HCT116 (cell line): Measurements from ENCODE around the gene TIMM17A. TPM values are rescaled to one million over a fixed set of nuclear protein-coding genes. Genes with fewer than 3 reads are reported as not detected.

Source experiments
- ATAC-seq: fragments of 200-7000 bp; cut with Tn5 transposase; 2 replicates; pipeline ENCODE4 v1.9.1; 2020; ENCODE audit warnings: mild to moderate bottlenecking, moderate library complexity
- BruUV-seq: library from RNA; stranded (reverse); fragments of 400-500 nt; replicated peaks from 2 replicates; lab custom pipeline; 2021; lab: Mats Ljungman, UMichigan
- CTCF ChIA-PET: fragments of 300-600 bp; sonication (Branson Sonifier 250); formaldehyde crosslinking; loops from one replicate; lab custom pipeline; 2021; ENCODE audit warnings: antibody characterized with exemption; lab: Charles Lee
- POLR2A ChIA-PET: fragments of 300-600, 350-600 bp; sonication (Branson Sonifier 250); formaldehyde crosslinking; loops from one replicate; lab custom pipeline; 2021; ENCODE audit warnings: antibody characterized with exemption; lab: Charles Lee
- RAD21 ChIA-PET, 2 experiments: fragments of 300-600 bp; sonication (Branson Sonifier 250); formaldehyde crosslinking; loops; one replicate each; lab custom pipeline; 2023; ENCODE audit warnings: low total read pairs in 2 of 2; ENCODE audit not compliant: uncharacterized antibody in 2 of 2, unreplicated experiment in 2 of 2, low non-redundant PET in 1 of 2; lab: Charles Lee
- DNase-seq: peaks from one replicate; pipeline ENCODE4 v3.0.0-alpha.2; 2010; ENCODE audit warnings: low read depth, low spot score
- H2AFZ ChIP-seq: fragments of 200-600 bp; shearing (Covaris generic), sonication (generic); 2 replicates; pipeline ENCODE4 v1.6.1; 2017; ENCODE audit warnings: low read depth, mixed run types, mixed read lengths, antibody characterized with exemption, low read length; ENCODE audit not compliant: poor library complexity, severe bottlenecking
- H3K27ac ChIP-seq: 2 replicates; pipeline ENCODE4 v1.5.1; 2012; ENCODE audit warnings: low read depth, low read length
- H3K27me3 ChIP-seq: fragments of 200-600 bp; sonication (generic); 2 replicates; pipeline ENCODE4 v1.6.1; 2016; ENCODE audit warnings: mixed run types, low read length, mixed read lengths; ENCODE audit not compliant: insufficient read depth
- H3K36me3 ChIP-seq, 2 experiments: fragments of 200-500 bp in 1 of 2; fragments of 200-600 bp in 1 of 2; sonication (Bioruptor generic) in 1 of 2; sonication (generic) in 1 of 2; 2 replicates each; pipeline versions ENCODE4 v1.5.1 to v1.6.1; 2014 to 2016; ENCODE audit warnings: low read length in 2 of 2, inconsistent platforms in 1 of 2, mixed read lengths in 1 of 2, mixed run types in 1 of 2; ENCODE audit not compliant: insufficient read depth in 2 of 2, control insufficient read depth in 1 of 2
- H3K4me1 ChIP-seq, 2 experiments: fragments of 200-600 bp in 1 of 2; sonication (generic) in 1 of 2; 2 replicates each; pipeline versions ENCODE4 v1.5.1 to v1.6.1; 2012 to 2017; ENCODE audit warnings: low read length in 2 of 2, inconsistent platforms in 1 of 2, mild to moderate bottlenecking in 1 of 2, mixed read lengths in 1 of 2, mixed run types in 1 of 2, moderate library complexity in 1 of 2; ENCODE audit not compliant: insufficient read depth in 2 of 2, control insufficient read depth in 1 of 2
- H3K4me2 ChIP-seq: fragments of 200-600 bp; sonication (generic); 2 replicates; pipeline ENCODE4 v1.6.1; 2017; ENCODE audit warnings: mixed run types, low read length, mixed read lengths
- H3K4me3 ChIP-seq, 2 experiments: fragments of 200-600 bp in 1 of 2; sonication (generic) in 1 of 2; replicated peaks in 1 of 2; 2 replicates each; pipeline ENCODE4 v1.5.1; 2011 to 2016; ENCODE audit warnings: low read length in 2 of 2, control low read depth in 1 of 2, low read depth in 1 of 2, mild to moderate bottlenecking in 1 of 2, mixed read lengths in 1 of 2, mixed run types in 1 of 2
- H3K79me2 ChIP-seq: fragments of 200-600 bp; sonication (generic); 2 replicates; pipeline ENCODE4 v1.6.1; 2017; ENCODE audit warnings: mild to moderate bottlenecking, mixed run types, low read length, moderate library complexity, mixed read lengths; ENCODE audit not compliant: insufficient read depth
- H3K9ac ChIP-seq: fragments of 200-600 bp; sonication (generic); 2 replicates; pipeline ENCODE4 v1.6.1; 2016; ENCODE audit warnings: low read length, mixed read lengths
- H3K9me2 ChIP-seq: fragments of 200-600 bp; sonication (generic), shearing (Covaris generic); 2 replicates; pipeline ENCODE4 v1.6.1; 2017; ENCODE audit warnings: mixed run types, mild to moderate bottlenecking, moderate library complexity; ENCODE audit not compliant: insufficient read depth
- H3K9me3 ChIP-seq, 2 experiments: fragments of 200-500 bp in 1 of 2; fragments of 200-600 bp in 1 of 2; sonication (Bioruptor generic) in 1 of 2; sonication (generic) in 1 of 2; 2 replicates each; pipeline ENCODE4 v1.6.1; 2014 to 2017; ENCODE audit warnings: low read length in 2 of 2, mixed read lengths in 2 of 2, inconsistent platforms in 1 of 2, low read depth in 1 of 2, mild to moderate bottlenecking in 1 of 2, mixed run types in 1 of 2, moderate library complexity in 1 of 2; ENCODE audit not compliant: control insufficient read depth in 1 of 2, insufficient read depth in 1 of 2
- H4K20me1 ChIP-seq: fragments of 200-600 bp; sonication (generic), shearing (Covaris generic); 2 replicates; pipeline ENCODE4 v1.6.1; 2017; ENCODE audit warnings: mixed run types, mild to moderate bottlenecking, moderate library complexity; ENCODE audit not compliant: insufficient read depth
- EGR1 ChIP-seq: IDR thresholded peaks from 2 replicates; pipeline ENCODE4 v1.6.1; 2012; ENCODE audit warnings: low read depth
- ELF1 ChIP-seq: IDR thresholded peaks from 2 replicates; pipeline ENCODE4 v1.6.1; 2012; ENCODE audit warnings: low read depth, borderline replicate concordance
- EZH2 ChIP-seq: fragments of 200-600 bp; sonication (generic); IDR thresholded peaks from 2 replicates; pipeline ENCODE4 v1.6.1; 2017; ENCODE audit warnings: antibody characterized with exemption, mixed run types
- FOSL1 ChIP-seq: IDR thresholded peaks from 2 replicates; pipeline ENCODE4 v1.6.1; 2012; ENCODE audit warnings: low read depth
- RAD21 ChIP-seq: IDR thresholded peaks from 2 replicates; pipeline ENCODE4 v1.6.1; 2012; ENCODE audit warnings: low read depth, mild to moderate bottlenecking
- SIN3A ChIP-seq: IDR thresholded peaks from 2 replicates; pipeline ENCODE4 v1.6.1; 2012; ENCODE audit warnings: low read depth
- SRF ChIP-seq: IDR thresholded peaks from 2 replicates; pipeline ENCODE4 v1.6.1; 2012; ENCODE audit warnings: low read depth
- YY1 ChIP-seq: IDR thresholded peaks from 2 replicates; pipeline ENCODE4 v1.6.1; 2011; ENCODE audit warnings: low read length, low read depth, moderate library complexity, mild to moderate bottlenecking; ENCODE audit not compliant: insufficient replicate concordance; ENCODE audit errors: extremely low read depth
- ZNF274 ChIP-seq: fragments of 200-500 bp; sonication (Bioruptor generic); IDR thresholded peaks from 2 replicates; pipeline ENCODE4 v1.6.1; 2014; ENCODE audit warnings: mild to moderate bottlenecking, low read depth, low read length, inconsistent platforms
- intact Hi-C: fragments of 100-400 bp; cut with micrococcal nuclease; formaldehyde crosslinking; loops from 2 replicates; pipeline ENCODE4 v1.10.0; 2022
- total RNA-seq: library from RNA; stranded (reverse); gene quantifications from one replicate; pipeline ENCODE4 v1.2.1, GENCODE V29; 2021; ENCODE audit not compliant: unreplicated experiment

Gene TIMM17A
- total RNA-seq, 1 experiment from 2014 or later, result 100 TPM

DNA sequence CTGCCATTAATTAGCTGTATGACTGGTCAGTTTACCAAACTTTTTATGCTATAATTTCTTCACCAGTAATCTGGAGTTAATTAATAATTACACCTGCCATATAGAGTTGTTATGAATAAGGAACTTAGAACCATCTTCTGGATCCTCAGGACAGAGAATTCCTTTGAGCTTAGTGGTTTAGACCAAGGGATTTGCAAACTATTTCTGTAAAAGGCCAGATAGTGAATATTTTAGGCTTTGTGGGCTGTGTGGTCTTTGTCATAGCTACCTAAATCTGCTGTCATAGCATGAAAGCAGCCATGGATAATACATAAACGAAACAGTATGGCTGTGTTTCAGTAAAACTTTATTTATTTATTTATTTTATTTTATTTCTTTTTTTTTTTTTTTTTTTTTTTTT lies 9.0 kb downstream of the TIMM17A start:
- POLR2A ChIA-PET, result interaction anchor here (1.5 kb wide), 1 partner anchor 9 kb away, joined by 5 read pairs; the partner anchor contains the start of gene TIMM17A
- no peak for TF ChIP-seq YY1
- no peak for TF ChIP-seq RAD21
- no peak for TF ChIP-seq SRF
- TF ChIP-seq EGR1, result no peak
- no peak for TF ChIP-seq SIN3A
- H3K9me3 ChIP-seq, result no peaks in the 10 kb centered on the region
- ATAC-seq (no peak), DNase-seq (no peak)
- RAD21 ChIA-PET, result interaction anchor here in 1 of 2 experiments (0.6 kb wide), 1 partner anchor 156 kb away, joined by 4 read pairs; no protein-coding TSS in a partner anchor
- CTCF ChIA-PET, result interaction anchor here (0.6 to 1.4 kb wide), 5 partner anchors 8 to 81 kb away, joined by 3 read pairs; no protein-coding TSS in a partner anchor
- no peaks in the 10 kb centered on the region for H3K27me3 ChIP-seq
- H4K20me1 ChIP-seq, result no peaks in the 10 kb centered on the region
- H3K9me2 ChIP-seq, result no peaks in the 10 kb centered on the region
- H3K36me3 ChIP-seq, result peaks cover 61 to 65% of the 10 kb centered on the region in 2 experiments
- H3K4me2 ChIP-seq, result no peak overlapping the region
- H2AFZ ChIP-seq, result no peak overlapping the region
- no peak overlapping the region for H3K9ac ChIP-seq
- no TSS peak for BruUV-seq
- peaks cover 74% of the 10 kb centered on the region for H3K79me2 ChIP-seq
- intact Hi-C loops, result no loop called here
- H3K4me3 ChIP-seq, result no peak overlapping the region
- no peak overlapping the region for H3K27ac ChIP-seq
- H3K4me1 ChIP-seq, result no peaks in the 10 kb centered on the region

GRCh38 chr1:201966171-201966570 lies 10.9 kb downstream of the TIMM17A start:
- RAD21 ChIA-PET, result no interaction called here
- Histone ChIP-seq H3K4me3 (no peak overlapping the region), H3K4me1 (no peaks in the 10 kb centered on the region), H3K4me2 (no peak overlapping the region), H4K20me1 (no peaks in the 10 kb centered on the region), H3K27ac (no peak overlapping the region), H3K9me2 (no peaks in the 10 kb centered on the region), H3K79me2 (peaks cover 60% of the 10 kb centered on the region), H3K9ac (no peak overlapping the region), H3K27me3 (no peaks in the 10 kb centered on the region)
- intact Hi-C loops, result no loop called here
- CTCF ChIA-PET, result no interaction called here
- TF ChIP-seq ZNF274 (no peak), SRF (no peak), SIN3A (no peak), ELF1 (no peak), FOSL1 (no peak), EZH2 (no peak)
- TF ChIP-seq, all 23 proteins: peak for 0
- POLR2A ChIA-PET, result no interaction called here
- Histone ChIP-seq H3K9me3 (no peaks in the 10 kb centered on the region), H3K36me3 (peaks cover 66 to 79% of the 10 kb centered on the region in 2 experiments), H2AFZ (no peak overlapping the region)
- no TSS peak for BruUV-seq
- ATAC-seq (no peak), DNase-seq (no peak)
